Loucy (cell line): Measurements from ENCODE around the gene STK32C.

Experiments used
- CTCF ChIP-seq: fragments of 200-600 bp; sonication (generic); conservative IDR thresholded peaks from 2 replicates; pipeline ENCODE4 v1.5.1; 2014; ENCODE audit warnings: mild to moderate bottlenecking, antibody characterized with exemption, low read length
- EZH2phosphoT487 ChIP-seq: fragments of 200-600 bp; IDR thresholded peaks from 2 replicates; pipeline ENCODE4 v1.6.1; 2018; ENCODE audit warnings: antibody characterized with exemption, mild to moderate bottlenecking, moderate library complexity, borderline replicate concordance

GRCh38 chr10:132269266-132270230, 38.2 kb downstream of the STK32C start:
- TF ChIP-seq CTCF (no peak), EZH2phosphoT487 (no peak)
